GM20431 (cell line): Measurements from ENCODE around the gene ZNFX1.

Experiments used
- in situ Hi-C: fragments of 300-500 bp; cut with MseI, MboI; formaldehyde crosslinking; loops from one replicate; pipeline ENCODE4 v1.15.0; 2020; ENCODE audit warnings: low sequenced_read_pairs; ENCODE audit not compliant: unreplicated experiment

ZNFX1 gene

DNA sequence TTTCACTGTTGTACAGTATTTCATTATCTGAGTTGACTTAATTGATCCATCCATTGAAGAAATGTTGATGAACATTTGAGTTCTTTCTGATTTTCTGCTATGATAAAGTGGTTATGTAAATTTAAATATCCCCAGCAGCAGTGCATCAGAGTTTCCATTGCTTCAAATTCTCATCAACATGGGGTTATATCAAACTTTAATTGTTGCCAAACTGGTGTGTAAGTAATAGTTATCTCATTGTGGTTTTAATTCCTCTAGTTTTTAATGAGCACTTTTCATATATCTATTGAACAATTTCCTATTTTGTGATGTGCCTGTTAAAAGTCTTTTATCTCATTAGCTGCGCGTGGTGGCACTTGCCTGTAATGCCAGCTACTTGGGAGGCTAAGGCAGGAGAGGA, 18.1 kb downstream of the ZNFX1 start:
- in situ Hi-C loops: no loop called here

GRCh38 chr20:49259284-49259683, 18.6 kb downstream of the ZNFX1 start:
- in situ Hi-C loops: no loop called here

GRCh38 chr20:49256261-49256660, 21.6 kb downstream of the ZNFX1 start:
- in situ Hi-C loops: no loop called here

- in situ Hi-C loops: no loop called here
Observed at GRCh38 chr20:49252556-49253350, 25.1 kb downstream of the ZNFX1 start.

DNA sequence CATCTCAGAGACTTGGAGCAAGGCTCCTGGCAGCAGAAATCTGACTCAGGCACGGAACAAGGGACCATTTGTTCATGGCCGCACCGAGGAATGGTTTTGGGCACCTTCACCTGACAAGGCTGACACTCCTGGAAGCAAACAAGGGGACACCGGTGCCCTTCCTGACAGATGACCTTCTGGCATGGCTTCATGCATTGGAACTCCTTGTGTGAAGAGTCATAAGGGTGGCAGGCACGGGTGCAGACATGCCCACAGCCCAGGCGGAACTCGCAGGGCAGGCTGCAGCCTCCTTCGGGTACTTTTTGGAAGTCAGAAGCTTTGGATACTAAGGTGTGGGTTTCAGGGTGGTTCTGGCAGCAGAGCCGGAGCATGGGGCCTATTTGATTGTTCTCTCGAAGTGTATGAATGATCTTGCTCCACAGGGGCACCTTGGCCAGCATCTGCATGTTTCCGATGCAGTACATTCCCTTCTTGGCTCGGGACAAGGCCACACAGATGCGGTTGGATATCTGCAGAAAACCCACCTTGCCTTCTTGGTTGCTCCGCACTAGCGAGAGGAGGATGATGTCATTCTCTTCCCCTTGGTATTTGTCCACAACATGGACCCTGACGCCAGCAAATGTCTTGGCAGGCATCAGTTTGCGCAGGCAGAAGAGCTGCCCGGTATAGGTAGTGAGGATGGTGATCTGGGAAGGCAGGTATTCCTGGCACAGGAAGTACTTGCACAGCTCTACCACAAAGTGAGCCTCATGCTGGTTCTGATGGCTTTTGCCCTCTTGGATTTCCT, 28.8 kb downstream of the ZNFX1 start:
- in situ Hi-C loops: no loop called here

GRCh38 chr20:49248301-49248700, 29.6 kb downstream of the ZNFX1 start:
- in situ Hi-C loops: no loop called here

DNA sequence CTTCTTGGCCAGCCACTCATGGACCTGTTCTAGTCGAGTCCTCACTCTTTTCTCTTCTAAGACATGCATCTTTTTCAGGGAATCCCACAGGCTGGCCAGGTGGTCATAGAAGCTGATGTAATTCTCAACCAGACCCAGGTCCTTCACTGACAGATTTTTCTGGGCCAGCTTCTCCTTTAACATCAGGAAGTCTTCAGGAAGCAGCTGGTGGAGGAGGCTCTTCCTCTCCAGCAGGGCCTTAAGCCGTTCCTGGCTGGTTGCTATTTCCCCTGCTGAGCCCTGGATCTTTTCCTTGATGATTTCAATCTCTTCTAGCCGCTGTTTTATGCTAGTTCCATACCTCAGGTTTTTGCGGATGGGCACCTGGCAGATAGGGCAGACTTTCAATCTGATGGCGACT, 30.1 kb downstream of the ZNFX1 start:
- in situ Hi-C loops: no loop called here

DNA sequence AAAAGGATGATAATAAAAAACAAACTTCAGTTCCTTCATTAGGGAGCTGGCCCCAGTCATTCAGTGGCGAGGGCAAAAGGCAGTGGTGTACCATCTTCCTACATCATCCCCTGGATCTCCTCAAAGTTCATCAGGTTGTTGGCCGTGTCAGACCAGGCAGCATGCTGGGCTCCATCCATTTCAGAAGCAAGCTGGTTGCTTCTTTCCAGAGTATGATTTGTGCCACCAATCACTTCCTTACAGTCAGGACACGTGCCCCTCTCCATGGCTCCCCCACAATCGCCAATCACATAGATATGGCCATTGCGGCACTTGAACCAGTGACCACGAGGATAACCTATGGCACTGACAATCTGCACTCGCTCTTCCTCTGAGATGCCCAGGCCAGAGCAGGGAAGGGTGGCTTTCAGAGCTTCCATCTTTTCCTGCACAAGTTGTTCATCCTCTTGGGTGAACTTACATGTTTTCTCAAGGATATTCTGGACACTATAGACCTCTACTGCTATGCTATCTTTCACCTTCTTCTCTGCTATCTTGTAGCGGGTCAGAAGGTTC, 30.6 kb downstream of the ZNFX1 start:
- in situ Hi-C loops: no loop called here

DNA sequence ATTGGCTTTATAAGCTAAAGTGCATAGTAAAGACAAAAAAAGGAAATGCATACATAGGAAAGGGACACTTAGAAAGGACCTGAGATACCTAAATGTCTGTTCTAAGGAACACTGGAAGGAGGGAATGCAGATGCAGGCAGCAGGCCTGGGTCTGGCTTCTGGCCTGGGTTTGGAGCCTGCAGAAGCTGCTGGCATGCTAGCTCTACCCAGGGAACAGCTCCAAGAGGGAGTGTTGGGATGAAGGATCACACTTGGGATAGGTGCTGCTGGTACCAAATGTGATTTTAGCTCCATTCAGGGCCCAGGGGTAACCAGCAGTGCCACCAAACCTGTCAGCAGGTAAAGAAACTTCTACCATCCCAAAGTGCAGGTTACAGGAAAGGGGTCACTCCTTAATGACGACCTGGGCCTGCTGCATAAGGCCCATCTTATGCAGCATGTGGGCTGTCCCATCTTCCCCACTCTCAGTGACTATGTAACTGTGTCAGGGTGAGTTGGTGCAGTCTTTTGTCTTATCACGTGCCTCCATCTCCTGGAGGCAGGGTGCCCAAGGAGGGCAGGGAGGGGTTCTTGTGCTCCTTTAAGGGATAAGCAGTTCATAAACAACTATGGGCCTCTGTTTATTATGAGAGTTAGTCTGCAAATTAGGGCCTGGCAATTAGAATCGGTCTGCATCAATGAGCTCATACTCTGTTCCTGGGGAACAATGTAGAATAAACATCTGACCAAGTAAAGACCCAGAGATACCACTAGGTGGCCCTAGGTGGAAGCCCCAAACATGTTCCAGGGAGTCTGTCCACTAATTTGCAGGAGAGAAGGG, 31.7 kb downstream of the ZNFX1 start:
- in situ Hi-C loops: no loop called here

DNA sequence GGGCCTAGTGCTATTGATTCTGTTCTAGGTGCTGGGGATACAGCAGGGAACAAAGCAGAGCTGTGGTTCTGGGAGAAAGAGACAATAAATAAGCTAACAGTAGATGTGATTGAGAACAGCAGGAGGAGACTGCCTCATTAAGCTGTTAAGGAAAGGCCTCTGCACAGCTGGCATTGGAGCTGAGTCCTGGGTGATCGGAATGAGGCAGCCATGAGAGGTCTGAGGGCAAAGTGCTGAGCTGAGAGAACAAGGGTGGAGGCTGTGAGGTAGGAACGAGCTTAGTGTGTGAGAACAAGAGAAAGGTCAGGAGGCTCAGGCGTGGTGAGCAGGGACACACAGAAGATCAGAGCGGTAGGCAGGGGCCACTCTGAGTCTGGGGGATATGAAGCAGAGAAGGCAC, 40.3 kb downstream of the ZNFX1 start:
- in situ Hi-C loops: no loop called here

DNA sequence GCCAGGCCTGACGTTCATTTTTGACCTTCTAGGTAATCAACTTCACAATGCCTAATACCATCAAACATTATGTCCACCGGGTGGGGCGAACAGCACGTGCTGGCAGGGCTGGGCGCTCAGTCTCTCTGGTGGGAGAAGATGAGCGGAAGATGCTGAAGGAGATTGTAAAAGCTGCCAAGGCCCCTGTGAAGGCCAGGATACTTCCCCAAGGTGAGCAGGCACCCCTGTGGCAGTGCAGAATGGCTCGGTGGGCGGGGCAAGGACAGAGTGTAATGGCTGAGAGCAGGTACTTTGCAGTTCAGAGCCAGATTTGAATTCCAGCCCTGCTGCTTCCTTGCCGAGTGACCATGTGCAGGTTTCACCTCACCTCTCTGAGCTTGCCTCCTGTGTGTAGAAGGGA, 41.6 kb downstream of the ZNFX1 start:
- in situ Hi-C loops: no loop called here

DNA sequence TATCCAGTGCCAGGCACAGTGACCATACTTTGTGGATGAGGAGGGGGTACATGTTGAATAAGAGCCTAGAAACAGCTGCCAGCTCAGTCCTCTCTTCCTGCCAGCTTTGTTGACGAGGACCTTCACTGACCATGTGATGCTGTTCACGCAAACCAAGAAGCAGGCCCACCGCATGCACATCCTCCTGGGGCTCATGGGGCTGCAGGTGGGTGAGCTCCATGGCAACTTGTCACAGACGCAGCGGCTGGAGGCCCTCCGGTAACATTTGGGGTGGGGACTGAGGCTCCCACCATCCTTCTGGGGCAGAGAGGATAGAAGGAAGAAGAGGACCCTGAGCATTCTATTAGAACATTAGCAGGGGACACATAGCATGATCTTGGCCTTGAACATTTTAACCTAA, 43.0 kb downstream of the ZNFX1 start:
- in situ Hi-C loops: no loop called here

GRCh38 chr20:49233226-49233625, 44.6 kb downstream of the ZNFX1 start:
- in situ Hi-C loops: no loop called here

- in situ Hi-C loops: no loop called here
Observed at GRCh38 chr20:49231471-49231870, 46.4 kb downstream of the ZNFX1 start.

DNA sequence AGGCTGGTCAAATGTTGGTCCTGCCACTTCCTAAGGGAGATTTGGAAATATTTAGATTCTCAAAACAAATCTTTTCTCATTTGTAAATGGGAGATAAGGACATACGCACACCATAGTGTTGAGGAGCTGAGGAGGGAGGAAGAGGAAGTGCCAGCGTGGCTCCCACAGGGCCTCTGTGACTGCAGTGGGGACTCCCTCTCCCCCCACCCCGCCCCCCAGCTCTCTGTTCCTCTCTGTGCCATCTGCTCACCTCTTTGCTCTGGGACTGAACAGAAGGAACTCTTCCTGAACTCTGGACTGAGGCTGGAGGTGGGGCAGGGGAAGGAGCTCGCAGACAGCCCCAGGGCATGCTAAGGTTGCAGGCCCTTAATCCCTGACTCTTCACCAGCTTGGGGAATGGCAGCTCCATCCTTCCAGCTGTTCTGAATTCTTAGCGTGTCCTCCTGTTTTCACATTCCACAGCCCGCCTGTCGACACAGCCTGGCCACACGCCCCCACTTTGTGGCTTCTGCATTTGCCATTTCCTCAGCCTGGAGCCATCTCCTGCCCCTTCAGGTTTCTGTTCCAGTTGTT, 47.2 kb downstream of the ZNFX1 start:
- in situ Hi-C loops: no loop called here

DNA sequence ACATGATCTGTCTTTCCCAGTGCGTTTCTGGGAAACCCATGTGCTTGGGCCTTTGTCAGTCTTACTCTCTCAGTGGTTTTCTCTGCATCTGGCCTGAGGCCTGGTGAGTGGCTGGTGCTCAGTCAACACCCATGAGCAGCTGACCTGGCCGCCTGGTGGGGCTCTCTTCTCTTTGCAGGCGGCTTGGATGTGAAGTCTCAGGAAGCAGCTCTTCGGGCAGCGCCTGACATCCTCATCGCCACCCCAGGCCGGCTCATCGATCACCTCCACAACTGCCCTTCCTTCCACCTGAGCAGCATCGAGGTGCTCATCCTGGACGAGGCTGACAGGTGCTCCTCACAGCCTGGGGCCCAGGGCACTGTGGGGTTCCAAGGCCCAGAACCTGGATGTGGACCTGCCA, 47.8 kb downstream of the ZNFX1 start:
- in situ Hi-C loops: no loop called here

DNA sequence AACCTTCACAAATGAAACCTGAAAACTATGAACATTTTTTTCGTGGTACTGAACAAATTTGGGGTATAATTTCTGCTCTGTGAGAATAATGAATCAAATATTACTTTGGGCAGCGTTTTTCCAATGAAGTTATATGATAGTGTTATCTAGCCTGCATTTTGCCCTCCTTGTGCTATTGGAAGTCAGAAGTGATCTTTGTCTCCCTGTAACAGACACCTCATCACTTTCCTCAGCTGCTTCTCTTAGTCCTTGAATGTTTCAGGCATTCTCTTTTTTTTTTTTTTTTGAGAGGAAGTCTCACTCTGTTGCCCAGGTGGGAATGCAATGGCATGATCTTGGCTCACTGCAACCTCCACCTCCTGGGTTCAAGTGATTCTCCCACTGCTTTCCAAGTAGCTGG, 48.5 kb downstream of the ZNFX1 start:
- in situ Hi-C loops: no loop called here

DNA sequence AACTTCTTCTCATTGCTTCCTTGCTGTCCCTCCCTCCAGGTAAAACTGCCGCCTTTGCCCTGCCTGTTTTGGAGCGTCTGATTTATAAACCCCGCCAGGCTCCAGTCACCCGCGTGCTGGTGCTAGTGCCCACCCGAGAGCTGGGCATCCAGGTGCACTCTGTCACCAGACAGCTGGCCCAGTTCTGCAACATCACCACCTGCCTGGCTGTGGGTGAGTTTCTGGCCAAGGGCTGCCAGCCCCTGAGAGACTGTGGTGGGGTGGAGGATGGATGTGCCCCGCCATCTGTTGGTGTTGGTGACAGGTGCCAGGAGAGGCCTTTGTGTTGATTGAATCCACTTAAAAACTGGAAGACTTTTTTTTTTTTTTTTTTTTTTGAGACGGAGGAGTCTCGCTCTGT, 49.2 kb downstream of the ZNFX1 start:
- in situ Hi-C loops: no loop called here

DNA sequence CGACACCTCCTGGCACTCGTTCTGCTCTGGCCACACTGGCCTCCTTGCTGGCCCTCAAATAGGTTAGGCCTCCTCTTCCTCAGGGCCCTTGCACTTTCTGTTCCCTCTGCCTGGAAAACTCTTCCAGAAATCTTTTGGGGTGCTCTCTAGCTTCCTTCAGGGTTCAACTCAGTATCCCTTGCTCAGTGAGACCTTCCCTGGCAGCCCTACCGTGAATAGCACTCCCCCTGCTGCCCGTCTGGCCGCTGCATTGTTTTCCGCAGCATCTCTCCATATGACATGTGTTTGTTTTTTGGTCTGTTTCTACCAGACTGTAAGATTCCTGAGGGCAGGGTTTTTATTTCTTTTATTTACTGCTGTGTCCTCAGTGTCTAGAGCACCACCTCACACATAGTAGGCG, 52.0 kb downstream of the ZNFX1 start:
- in situ Hi-C loops: no loop called here
